ENCODE data around the gene EXD3.

Gene EXD3

DNA sequence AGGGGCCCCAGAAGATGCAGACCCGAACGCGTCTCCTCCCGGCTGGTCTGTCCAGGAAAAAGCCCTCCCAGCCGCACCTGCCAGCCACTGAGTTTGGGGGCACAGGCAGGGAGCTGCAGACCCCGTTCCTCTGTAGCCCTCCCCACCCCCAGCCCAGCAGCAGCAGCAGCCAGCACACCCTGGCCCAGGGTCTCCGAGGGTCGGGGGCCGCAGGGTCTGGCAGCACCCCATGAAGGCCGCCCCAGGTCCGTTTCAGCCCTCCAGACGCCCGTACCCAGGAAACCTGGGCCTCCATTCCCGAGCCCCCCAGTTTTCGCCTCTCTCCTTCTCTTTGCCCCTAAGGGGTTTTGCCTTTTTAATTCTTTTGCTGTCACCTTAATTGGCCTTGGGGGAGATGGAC, 19.7 kb downstream of the EXD3 start:
- TF ChIP-seq, protein P1, sequence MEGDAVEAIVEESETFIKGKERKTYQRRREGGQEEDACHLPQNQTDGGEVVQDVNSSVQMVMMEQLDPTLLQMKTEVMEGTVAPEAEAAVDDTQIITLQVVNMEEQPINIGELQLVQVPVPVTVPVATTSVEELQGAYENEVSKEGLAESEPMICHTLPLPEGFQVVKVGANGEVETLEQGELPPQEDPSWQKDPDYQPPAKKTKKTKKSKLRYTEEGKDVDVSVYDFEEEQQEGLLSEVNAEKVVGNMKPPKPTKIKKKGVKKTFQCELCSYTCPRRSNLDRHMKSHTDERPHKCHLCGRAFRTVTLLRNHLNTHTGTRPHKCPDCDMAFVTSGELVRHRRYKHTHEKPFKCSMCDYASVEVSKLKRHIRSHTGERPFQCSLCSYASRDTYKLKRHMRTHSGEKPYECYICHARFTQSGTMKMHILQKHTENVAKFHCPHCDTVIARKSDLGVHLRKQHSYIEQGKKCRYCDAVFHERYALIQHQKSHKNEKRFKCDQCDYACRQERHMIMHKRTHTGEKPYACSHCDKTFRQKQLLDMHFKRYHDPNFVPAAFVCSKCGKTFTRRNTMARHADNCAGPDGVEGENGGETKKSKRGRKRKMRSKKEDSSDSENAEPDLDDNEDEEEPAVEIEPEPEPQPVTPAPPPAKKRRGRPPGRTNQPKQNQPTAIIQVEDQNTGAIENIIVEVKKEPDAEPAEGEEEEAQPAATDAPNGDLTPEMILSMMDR (IDR thresholded peaks at IDR 0.05; ENCODE audit: low read depth, low read length): no peak
- no peak overlapping the region for H3K4me3 ChIP-seq (ENCODE audit: low read depth, low read length)

DNA sequence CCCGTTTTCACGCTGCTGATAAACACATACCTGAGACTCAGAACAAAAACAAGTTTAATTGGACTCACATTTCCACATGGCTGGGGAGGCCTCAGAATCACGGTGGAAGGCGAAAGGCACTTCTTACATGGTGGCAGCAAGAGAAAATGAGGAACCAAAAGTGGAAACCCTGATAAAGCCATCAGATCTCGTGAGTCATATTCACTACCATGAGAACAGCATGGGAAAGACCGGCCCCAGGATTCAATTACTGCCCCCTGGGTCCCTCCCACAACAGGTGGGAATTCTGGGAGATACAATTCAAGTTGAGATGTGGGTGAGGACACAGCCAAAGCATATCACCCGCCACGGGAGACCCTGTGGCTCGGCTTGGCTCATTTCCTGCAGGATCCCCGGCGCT, 20.2 kb downstream of the EXD3 start:
- no peak overlapping the region for H3K4me3 ChIP-seq (ENCODE audit: low read depth, low read length)
- TF ChIP-seq, protein P1 (IDR thresholded peaks at IDR 0.05; ENCODE audit: low read depth, low read length): no peak

DNA sequence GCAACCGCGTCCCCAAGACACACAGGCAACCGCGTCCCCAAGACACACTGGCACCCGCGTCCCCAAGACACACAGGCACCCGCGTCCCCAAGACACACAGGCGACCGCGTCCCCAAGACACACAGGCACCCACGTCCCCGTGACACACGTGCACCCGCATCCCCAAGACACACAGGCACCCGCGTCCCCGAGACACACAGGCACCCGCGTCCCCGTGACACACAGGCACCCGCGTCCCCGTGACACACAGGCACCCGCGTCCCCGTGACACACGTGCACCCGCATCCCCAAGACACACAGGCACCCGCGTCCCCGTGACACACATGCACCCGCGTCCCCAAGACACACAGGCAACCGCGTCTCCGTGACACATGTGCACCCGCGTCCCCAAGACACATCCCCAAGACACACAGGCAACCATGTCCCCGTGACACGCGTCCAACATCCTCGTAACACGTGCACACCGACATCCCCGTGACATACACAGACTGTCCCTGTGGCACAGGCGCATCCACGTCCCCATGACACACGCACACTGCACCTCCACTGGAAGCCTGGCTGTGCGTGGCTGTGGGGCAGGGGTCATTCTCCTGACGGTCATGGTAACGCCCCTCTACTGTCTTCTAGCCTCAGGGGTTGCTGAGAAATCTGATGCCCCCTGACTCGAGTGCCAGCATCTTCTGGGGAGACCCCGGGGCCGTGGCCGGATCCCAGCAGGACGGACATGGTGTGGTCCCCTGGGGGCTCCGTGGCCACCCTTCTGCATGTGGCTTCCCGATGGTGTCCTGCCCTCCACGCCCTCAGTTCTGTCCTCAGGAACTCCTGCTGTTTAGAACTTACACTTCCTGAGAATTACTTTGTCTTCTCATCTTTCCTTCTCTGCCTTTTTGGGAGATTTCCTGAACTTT, 24.1 kb downstream of the EXD3 start:
- TF ChIP-seq, protein P1 (IDR thresholded peaks at IDR 0.05; ENCODE audit: low read depth, low read length): no peak
- no peak overlapping the region for H3K4me3 ChIP-seq (ENCODE audit: low read depth, low read length)

DNA sequence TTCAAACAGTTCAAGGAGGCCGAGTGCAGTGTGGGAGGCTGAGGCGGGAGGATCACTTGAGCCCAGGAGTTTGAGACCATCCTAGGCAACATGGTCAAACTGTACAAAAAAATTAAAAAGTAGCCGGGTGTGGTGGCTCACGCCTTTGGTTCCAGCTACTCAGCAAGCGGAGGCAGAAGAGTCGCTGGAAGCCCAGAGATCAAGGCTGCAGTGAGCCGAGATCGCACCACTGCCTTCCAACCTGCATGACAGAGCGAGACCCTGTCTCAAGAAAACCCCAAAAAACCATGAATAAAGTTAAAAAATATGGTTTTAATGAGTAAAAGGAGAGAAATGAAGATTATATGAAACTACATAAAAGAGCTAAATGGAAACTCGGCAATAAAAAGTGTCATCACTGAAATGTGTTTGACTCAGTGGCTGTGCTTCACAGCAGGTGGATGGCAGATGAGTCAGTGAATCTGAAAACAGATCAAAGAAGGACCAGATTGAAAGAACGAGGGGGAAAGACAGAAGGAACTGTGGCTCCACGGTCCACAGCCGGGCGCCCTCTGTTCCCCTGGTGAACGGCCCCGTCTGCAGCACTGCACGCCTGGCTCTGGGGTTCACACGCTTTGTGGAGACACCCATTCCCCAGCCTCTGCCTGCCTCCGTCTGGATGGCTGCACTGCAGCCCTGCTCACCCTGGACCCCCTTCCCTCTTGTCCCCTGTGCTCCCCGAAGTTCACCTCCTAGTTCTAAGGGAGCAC, 25.1 kb downstream of the EXD3 start:
- TF ChIP-seq, protein P1 (IDR thresholded peaks at IDR 0.05; ENCODE audit: low read depth, low read length): no peak
- H3K4me3 ChIP-seq (ENCODE audit: low read depth, low read length): no peak overlapping the region

DNA sequence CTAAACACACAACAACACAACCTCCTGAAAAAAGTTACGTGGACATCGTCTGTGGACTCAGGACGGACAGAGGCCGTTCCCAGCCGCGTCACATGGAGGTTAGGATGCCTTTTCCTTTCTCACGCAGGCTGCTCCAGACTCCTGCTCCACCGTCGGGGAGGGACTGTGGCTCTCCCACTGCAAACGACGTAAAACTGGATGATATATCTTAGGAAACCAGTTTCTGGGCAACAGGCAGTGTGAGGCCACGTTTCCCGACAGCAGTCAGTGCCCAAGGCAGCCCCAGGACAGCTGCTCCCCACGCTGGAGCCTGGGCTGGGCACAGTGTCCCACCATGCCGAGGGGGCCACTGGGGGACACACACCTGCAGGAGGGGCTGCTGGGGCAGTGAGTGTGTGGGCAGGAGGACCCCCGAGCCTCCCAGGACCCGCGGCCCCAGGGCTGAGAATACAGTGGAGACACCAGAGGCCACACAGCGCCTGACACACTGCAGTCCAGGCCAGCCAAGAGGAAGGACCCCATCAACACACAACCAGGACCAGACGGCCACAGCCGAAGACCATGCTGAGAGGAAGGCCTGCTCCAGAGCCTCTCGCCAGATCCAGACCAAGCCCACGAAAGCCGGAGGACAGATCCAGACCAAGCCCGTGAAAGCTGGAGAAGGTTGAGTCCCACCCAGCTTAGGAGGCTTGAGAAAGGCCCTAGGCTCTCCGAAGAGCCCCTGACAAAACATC, 26.2 kb downstream of the EXD3 start:
- no peak overlapping the region for H3K4me3 ChIP-seq (ENCODE audit: low read depth, low read length)
- TF ChIP-seq, protein P1 (IDR thresholded peaks at IDR 0.05; ENCODE audit: low read depth, low read length): no peak

DNA sequence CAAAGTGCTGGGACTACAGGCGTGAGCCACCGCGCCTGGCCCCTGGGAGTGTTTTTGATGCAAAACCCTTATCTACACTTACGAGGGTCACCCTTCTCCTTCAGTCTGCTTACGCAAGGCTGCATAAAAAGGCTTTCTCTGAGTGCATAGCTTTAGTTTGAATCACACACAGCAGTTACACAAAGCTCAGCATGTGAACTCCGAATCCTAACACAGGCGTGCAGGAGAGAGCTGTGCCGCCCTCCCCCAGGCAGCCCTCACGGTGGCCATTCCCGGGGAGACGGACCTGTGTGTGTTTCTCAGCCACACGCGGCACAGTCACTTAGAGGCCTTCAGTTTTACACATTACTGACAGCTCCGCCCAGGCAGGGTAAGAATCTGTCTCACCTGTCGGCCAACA, 26.7 kb downstream of the EXD3 start:
- TF ChIP-seq, protein P1 (IDR thresholded peaks at IDR 0.05; ENCODE audit: low read depth, low read length): no peak
- no peak overlapping the region for H3K4me3 ChIP-seq (ENCODE audit: low read depth, low read length)

All from WI38 (cell line).